GM18505 (cell line): ENCODE measurements around the gene UNC79.

Experiments used
- ATAC-seq: cut with Tn5 transposase; IDR thresholded peaks from one replicate; pipeline ENCODE4 v1.9.1; 2021; ENCODE audit not compliant: unreplicated experiment
- POLR2A ChIP-seq: IDR thresholded peaks from 4 replicates; pipeline ENCODE4 v1.6.1; 2011; ENCODE audit warnings: borderline replicate concordance; ENCODE audit not compliant: insufficient read depth, insufficient read length; ENCODE audit errors: extremely low read depth

The UNC79 gene

GRCh38 chr14:93707475-93707874 is 276.7 kb downstream of the UNC79 start:
- no peak for ATAC-seq
- TF ChIP-seq POLR2A = no peak

- no peak for TF ChIP-seq POLR2A
- ATAC-seq = no peak
These were observed 277.6 kb downstream of the UNC79 start for GRCh38 chr14:93708311-93708734.

- no peak for TF ChIP-seq POLR2A
- no peak for ATAC-seq
These were observed 278.1 kb downstream of the UNC79 start for GRCh38 chr14:93708800-93709199.

DNA sequence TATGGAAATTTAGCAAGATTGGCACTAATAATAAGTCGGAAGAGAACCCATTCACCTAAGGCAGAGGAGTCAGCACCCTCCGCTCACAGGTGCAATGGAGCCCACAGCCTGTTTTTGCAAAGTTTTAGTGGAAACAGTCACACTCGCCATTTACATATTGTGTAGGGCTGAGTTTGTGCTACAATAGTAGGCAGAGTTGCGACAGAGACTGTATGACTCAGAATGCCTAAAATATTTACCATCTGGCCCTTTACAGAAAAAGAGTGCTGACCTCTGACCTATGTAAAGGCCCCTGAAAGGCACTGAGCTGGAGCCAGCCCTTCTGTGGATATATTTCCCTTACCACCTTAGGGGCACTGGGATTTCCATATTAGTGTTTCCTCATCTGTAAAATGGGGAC is 278.5 kb downstream of the UNC79 start:
- no peak for ATAC-seq
- TF ChIP-seq POLR2A = no peak

DNA sequence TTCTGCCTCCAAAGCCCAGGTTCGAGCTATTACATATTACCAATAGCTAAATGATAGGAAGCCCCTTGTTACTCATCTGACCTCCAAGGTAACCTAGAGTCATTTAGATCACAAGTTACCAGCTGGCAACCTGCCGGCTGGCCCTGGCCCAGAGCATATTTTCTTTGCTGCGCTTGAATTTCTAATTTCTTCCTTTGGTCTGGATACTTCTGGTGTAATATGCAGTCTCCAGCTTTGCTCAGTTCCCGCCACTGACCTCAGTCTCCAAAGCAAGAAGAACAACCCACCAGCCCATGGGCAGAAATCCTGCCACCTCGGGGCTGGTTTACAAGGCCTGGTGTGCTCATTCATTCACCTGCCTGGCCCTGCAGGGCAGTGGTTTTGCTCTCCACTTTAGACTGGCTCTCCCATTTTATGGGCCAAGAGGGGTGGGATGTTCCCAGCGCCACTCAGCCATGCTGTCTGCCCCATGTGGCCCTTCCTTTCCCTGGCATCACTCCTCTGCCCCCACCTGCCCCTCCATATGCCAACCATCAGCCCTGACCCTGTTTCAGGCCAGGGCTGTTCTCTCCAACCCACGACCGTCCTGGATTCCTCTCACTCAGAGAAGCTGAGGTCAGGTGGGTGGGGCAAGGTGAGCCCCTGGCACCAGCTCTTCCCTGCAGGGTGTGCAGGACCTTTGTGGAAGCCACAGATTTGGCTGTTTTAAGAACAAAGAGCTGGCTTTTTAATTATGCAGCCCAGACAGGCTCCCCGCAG is 281.5 kb downstream of the UNC79 start:
- ATAC-seq = no peak
- TF ChIP-seq POLR2A = no peak

GRCh38 chr14:93712838-93713724 is 282.3 kb downstream of the UNC79 start:
- no peak for TF ChIP-seq POLR2A
- no peak for ATAC-seq

- ATAC-seq = no peak
- no peak for TF ChIP-seq POLR2A
These were observed 283.1 kb downstream of the UNC79 start for GRCh38 chr14:93713726-93714405.

DNA sequence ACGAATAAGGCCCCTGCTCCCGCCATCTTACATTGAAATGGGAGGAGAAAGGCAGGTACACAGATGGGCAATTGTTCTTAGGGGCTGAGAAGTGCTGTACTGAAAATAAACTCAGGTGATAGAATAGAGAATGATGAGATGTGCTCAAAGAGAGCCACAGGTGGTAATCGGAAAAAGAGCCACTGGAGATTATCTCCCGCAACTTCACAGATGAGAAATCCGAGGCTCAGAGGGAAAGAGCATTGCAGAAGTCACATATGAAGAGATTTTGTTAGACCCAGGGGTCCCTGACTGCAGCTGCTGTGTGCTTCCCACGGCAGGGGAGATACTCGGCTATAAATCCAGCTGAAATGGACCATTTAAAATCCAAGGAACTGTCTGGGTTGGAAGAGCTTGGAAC is 283.9 kb downstream of the UNC79 start:
- no peak for TF ChIP-seq POLR2A
- no peak for ATAC-seq

DNA sequence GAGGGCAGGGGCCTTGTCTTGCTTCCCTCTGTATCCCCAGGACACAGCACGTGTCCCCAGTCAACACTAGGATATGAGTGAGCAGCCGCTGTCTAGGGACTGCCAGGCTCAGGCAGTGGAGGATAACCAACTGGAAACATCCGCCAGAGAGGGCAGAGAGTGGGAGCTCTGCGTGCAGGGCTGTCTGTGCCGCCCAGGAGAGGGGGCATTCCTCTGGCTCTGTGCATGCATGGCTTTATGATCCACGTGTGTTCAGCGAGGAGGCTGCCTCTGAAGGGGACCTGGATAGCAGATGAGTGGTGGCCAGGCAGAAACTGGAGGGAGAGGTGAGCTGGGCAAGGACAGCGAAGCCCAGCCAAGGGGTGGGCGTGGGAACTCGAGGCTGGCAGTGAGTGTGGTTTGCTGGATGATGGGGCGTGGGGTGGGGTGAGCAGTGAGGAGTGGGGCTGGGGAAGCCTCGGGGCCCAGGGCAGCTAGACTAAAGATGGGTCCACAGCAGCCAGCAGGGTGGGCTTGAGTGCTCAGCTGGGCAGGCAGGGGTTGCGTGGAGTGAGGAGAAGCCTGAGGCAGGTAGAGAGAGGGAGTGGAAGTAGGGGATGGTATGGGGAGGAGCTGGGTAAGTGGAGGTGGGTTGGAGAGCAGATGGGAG is 284.7 kb downstream of the UNC79 start:
- TF ChIP-seq POLR2A = no peak
- no peak for ATAC-seq

DNA sequence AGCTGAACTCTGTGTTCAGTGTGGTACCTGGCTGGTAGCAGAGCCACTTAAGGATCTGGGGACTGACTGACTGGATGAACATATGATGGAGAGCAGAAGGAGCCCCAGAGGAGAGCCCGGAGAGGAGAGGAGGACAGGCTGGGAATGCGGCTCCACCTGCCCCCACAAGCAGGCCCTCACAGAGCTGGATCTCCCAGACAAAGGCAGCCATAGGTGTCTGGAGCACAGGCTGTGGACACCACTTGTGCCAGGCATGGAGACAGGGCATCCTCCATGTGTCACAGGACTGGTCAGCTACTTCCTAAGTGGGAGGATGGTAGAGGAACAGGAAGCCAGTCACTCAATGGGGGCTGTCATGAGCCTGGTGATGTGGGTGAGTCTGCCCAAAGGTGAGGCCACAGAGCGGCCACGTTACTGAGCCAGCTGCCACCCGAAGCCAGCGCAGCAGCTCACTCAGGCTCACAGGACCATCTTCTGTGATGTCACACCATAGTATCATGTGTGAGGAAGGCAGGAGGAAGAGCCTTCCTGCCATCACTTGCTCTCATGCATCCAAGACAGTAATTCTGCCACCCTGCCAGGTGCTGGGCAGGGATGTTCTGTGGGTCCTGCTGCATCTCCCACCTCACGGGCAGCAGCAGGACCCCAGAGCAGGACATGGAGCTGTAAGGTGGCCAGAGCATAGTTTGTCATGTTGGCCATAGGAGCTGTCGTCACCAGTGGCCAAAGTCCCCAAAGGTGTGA is 285.4 kb downstream of the UNC79 start:
- TF ChIP-seq POLR2A = no peak

DNA sequence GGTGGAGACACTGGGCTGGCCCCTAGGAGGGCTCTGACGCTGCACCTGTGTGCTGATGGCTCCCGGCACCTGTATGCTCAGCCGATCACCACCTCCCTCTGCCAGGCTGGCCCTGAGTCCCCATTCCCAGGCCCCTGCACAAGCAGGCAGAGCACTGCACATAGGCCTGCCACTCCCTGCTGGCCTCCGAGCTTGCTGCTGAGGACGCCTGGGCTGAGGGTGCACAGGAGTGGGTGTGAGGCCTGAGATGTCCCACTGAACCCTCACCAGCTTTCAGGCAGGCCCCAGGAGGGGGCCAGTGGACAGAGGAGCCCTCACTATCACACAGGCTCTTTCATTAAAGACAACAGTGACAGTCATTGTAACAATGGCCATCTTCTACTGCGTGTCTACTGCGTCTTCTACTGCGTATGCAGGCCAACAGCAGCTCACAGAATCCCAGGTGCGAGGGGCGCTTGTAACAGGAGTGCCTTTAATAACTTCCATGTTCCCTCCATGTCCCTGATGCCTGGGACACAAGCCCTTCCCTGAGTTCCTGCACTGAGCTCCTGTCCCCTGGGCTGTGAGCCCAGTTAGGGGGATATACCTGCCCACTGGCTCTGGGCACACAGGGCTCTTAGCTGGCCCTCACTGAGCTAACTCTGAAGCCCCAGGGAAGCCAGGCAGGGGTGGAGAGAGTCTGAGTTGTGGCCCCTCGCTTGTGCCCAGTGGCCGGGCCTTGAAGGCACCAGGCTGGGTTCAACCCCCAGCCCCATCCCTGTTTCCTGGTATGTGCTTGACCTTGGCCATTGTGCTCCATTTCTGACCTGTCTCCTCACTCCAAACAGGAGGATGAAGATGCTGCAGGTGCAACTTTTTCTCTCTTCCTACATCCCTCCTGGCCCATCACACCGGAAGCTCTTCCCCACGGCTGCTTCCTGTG is 286.3 kb downstream of the UNC79 start:
- TF ChIP-seq POLR2A = no peak
- no peak for ATAC-seq

More for the DNA sequence above, 285.4 kb downstream of the UNC79 start:
- ATAC-seq = no peak
